Measurements from ENCODE around the gene SS18.

SS18 gene

GRCh38 chr18:26002375-26002910 lies 88.0 kb downstream of the SS18 start:
- DNase-seq (ENCODE audit: low read depth in 2 of 2): no peak

DNA sequence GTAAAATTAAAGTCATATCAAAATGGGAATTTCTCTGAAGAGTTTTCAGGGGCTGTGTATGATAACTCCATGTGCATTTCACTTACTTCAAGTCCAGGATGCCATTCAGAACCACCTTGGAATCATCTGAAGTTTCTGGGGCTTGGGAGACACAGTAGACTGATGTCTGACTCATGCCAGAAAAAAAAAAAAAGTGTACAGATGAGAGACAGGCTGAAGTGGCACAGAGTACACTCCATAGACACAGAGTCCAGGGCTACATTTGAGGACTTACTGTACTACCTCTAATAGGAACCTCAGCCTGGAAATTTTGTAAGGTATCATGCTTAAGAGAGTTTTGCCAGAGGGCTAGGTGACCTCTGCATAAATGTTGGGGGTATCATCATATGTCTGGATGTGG lies 92.0 kb downstream of the SS18 start:
- DNase-seq (ENCODE audit: low read depth in 2 of 2): no peak

GRCh38 chr18:25992566-25992965 lies 97.8 kb downstream of the SS18 start:
- no peak for DNase-seq (ENCODE audit: low read depth in 2 of 2)

DNA sequence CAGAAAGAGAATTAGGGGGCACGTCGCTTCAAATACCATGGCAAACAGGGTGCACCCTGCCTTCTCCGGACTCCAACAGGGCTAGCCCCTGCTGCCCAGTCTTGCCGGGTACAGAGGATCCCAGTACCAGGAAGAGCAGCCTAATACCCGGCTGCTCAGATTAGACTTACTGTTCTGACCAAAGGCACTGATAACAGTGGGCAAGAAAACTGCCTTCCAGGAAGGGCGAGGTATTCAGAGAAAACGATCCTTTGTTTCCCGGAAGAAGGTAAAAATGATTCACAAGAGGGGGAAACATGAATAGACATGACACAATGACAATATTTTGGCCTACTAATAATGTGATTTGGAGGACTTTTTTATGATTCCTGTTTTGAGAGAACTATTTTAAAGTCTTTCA lies 99.9 kb downstream of the SS18 start:
- DNase-seq (ENCODE audit: low read depth in 2 of 2): no peak

DNA sequence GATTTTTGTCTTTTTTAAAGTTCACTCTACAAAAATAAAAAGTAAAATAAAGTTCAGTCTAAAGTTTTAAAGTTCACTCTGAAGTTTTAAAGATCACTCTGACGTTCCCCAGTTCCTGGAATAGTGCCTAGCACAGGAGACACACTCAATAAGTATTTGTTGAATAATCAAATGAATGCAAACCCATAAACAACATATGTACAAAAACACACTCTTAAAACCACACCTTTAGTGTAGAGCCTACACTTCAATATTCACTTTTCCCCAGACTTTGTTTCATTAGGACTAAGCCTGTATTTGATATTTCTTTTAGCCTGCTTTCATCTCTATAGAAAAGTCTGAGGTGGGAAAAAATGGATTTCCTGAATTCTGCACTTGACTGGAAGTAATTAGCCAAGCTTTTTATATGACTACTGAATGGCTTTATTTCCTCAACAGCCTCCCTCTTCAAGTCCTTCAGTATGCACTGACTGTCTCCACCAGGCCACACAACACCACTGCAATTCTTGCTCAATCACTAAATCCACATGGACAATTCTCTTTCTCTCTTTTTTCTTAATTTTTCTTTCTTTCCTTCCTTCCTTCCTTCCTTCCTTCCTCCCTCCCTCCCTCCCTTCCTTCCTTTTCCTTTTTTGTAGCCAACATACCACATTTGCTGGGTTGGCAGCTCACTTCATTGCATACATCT lies 104.6 kb downstream of the SS18 start:
- DNase-seq (ENCODE audit: low read depth in 2 of 2): no peak

GRCh38 chr18:25983730-25984129 lies 106.7 kb downstream of the SS18 start:
- no peak for DNase-seq (ENCODE audit: low read depth in 2 of 2)

DNA sequence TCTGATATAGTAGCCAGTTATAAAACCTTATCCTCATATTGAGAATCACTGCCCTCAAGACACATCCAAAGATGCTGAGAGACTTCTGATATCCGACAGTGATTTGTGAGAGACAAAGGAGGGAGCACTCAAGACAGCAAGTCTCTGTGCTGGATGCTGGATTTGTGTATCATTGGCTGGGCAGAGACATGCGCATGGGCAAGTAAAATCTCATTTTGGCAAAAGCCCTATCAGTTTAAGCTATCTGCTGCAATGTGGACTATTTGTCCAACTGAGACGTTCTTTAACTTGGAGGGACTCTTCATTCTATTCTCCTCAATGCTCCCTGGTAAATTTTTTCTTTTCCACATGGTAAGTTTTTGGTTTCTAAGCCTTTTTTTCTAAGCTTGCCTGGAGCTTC lies 107.5 kb downstream of the SS18 start:
- no peak for DNase-seq (ENCODE audit: low read depth in 2 of 2)

DNA sequence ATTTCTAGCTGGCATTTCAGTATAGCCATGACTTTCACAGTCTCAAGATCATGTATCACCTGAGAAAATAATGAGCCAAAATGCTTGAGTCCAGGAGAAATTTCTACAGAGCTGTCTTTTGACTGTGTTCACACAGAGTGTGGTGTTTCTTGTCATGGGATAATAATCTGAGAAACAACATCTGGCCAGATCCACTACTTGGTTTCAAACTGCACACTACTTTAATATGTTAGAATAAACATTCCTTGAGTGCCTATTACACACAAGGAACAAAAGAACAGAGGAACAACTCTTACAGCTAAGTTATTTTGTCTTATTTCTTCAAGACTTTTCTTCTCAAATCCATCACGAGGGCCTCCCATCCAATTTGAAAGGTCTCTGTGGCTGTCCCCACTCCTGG lies 108.3 kb downstream of the SS18 start:
- no peak for DNase-seq (ENCODE audit: low read depth in 2 of 2)

- no peak for DNase-seq (ENCODE audit: low read depth in 2 of 2)
Observed at GRCh38 chr18:25979369-25980040, 110.9 kb downstream of the SS18 start.

DNA sequence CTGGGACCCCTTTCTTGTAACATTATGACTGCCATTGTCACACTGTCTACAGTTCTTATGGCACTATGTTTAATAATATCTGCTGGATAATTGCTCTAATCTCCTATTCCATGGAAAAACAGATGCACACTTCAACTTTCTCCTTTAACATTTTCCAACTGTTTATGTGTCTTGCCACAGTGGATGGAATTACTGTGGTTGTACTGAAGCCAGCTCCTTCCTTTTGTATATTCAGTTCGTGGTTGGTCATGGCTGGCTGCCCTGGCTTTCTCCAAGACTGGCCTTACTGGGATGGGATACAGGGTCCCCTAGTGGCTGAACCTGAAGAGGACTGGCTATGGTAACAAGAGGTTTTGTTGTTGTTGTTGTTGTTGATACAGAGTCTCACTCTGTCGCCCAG lies 113.9 kb downstream of the SS18 start:
- DNase-seq (ENCODE audit: low read depth in 2 of 2): no peak

- no peak for DNase-seq (ENCODE audit: low read depth in 2 of 2)
Observed at GRCh38 chr18:25974630-25975077, 115.8 kb downstream of the SS18 start.

All from stimulated activated CD8-positive, alpha-beta memory T cell treated with anti-CD3 and anti-CD28 coated beads, Interleukin-7, amount 100 ng/mL, for 1 hour (primary cell).